Activated T-helper 2 cell treated with anti-CD3 and anti-CD28 coated beads, Interferon-gamma antibody, Interleukin-2, Interleukin-4, amounts not matched to agents 10 μg/mL and 5 μg/mL and 100 μg/mL, durations not matched to agents 14 hours and 24 hours and 36 hours (primary cell): ENCODE measurements around the gene COMMD7. TPM values are rescaled to one million over a fixed set of nuclear protein-coding genes. Genes with fewer than 3 reads are reported as not detected.

Source experiments
- DNase-seq: peaks from one replicate; pipeline ENCODE4 v3.0.0; 2021; ENCODE audit warnings: low spot score
- H3K27ac Mint-ChIP-seq: one replicate; pipeline ENCODE4 v1.8.0; 2021; ENCODE audit warnings: mixed read lengths
- H3K27me3 Mint-ChIP-seq: one replicate; pipeline ENCODE4 v1.8.0; 2021; ENCODE audit warnings: low read depth, mixed read lengths
- H3K36me3 Mint-ChIP-seq: one replicate; pipeline ENCODE4 v1.8.0; 2021; ENCODE audit warnings: low read depth, mixed read lengths
- H3K4me1 Mint-ChIP-seq: one replicate; pipeline ENCODE4 v1.8.0; 2021; ENCODE audit warnings: low read depth, mixed read lengths
- H3K4me3 Mint-ChIP-seq: one replicate; pipeline ENCODE4 v1.8.0; 2021; ENCODE audit warnings: low read depth, mild to moderate bottlenecking, moderate library complexity, mixed read lengths
- H3K9me3 Mint-ChIP-seq: one replicate; pipeline ENCODE4 v1.8.0; 2021; ENCODE audit warnings: mixed read lengths
- intact Hi-C: fragments of 100-400 bp; cut with micrococcal nuclease; formaldehyde crosslinking; loops from one replicate; pipeline ENCODE4 v1.15.1; 2023
- total RNA-seq: library from RNA; stranded (reverse); gene quantifications from 2 replicates; pipeline ENCODE4 v1.2.3, GENCODE V29; 2022

COMMD7 gene
- 55.7 and 56.5 TPM in 2 replicates for total RNA-seq

GRCh38 chr20:32743237-32744112, at the start of gene COMMD7:
Gene COMMD7, minus strand, starts transcription at chr20:32743467. Its CDS starts 76 bp downstream, at chr20:32743391.
- Mint-ChIP-seq H3K36me3 (peaks cover 7% of the 10 kb centered on the region), H3K9me3 (no peaks in the 10 kb centered on the region), H3K27me3 (no peaks in the 10 kb centered on the region), H3K4me3 (peak within 1 kb of the TSS; percentile 97), H3K27ac (peak within 1 kb of the TSS; percentile 99), H3K4me1 (peaks cover 26% of the 10 kb centered on the region)
- DNase-seq = peak; percentile 67
- intact Hi-C loops = loop anchor here (2.0 to 5.0 kb wide), 2 partner anchors 34 to 77 kb away; no protein-coding TSS in a partner anchor

GRCh38 chr20:32792731-32793458, 49.6 kb upstream of the COMMD7 start:
- Mint-ChIP-seq H3K4me1 (peaks cover 15% of the 10 kb centered on the region), H3K9me3 (no peaks in the 10 kb centered on the region), H3K27ac (no peak overlapping the region), H3K36me3 (no peaks in the 10 kb centered on the region), H3K4me3 (no peak overlapping the region), H3K27me3 (no peaks in the 10 kb centered on the region)
- no peak for DNase-seq
- intact Hi-C loops = loop anchor here (5.0 to 10.0 kb wide), 2 partner anchors 302 to 504 kb away; no protein-coding TSS in a partner anchor

- Mint-ChIP-seq H3K27ac (no peak overlapping the region), H3K9me3 (no peaks in the 10 kb centered on the region), H3K4me1 (peaks cover 15% of the 10 kb centered on the region), H3K4me3 (no peak overlapping the region), H3K36me3 (no peaks in the 10 kb centered on the region), H3K27me3 (no peaks in the 10 kb centered on the region)
- intact Hi-C loops = loop anchor here (5.0 to 10.0 kb wide), 2 partner anchors 302 to 505 kb away; no protein-coding TSS in a partner anchor
- no peak for DNase-seq
Observed at GRCh38 chr20:32792316-32792715, 49.0 kb upstream of the COMMD7 start.

GRCh38 chr20:32790751-32791057, 47.4 kb upstream of the COMMD7 start:
- Mint-ChIP-seq H3K27me3 (no peaks in the 10 kb centered on the region), H3K9me3 (no peaks in the 10 kb centered on the region), H3K4me3 (no peak overlapping the region), H3K27ac (no peak overlapping the region), H3K4me1 (peaks cover 15% of the 10 kb centered on the region), H3K36me3 (no peaks in the 10 kb centered on the region)
- intact Hi-C loops = loop anchor here (5.0 to 10.0 kb wide), 2 partner anchors 304 to 507 kb away; no protein-coding TSS in a partner anchor
- DNase-seq = no peak

- intact Hi-C loops = loop anchor here (5.0 to 10.0 kb wide), 2 partner anchors 305 to 507 kb away; no protein-coding TSS in a partner anchor
- Mint-ChIP-seq H3K4me3 (no peak overlapping the region), H3K27me3 (no peaks in the 10 kb centered on the region), H3K27ac (no peak overlapping the region), H3K4me1 (peaks cover 15% of the 10 kb centered on the region), H3K36me3 (no peaks in the 10 kb centered on the region), H3K9me3 (no peaks in the 10 kb centered on the region)
- DNase-seq = peak; percentile 54
Observed at GRCh38 chr20:32789896-32790750, 46.9 kb upstream of the COMMD7 start.

GRCh38 chr20:32787168-32787567, 43.9 kb upstream of the COMMD7 start:
- H3K27ac Mint-ChIP-seq = no peak overlapping the region
- intact Hi-C loops = no loop called here
- DNase-seq = no peak
- peaks cover 4% of the 10 kb centered on the region for H3K4me1 Mint-ChIP-seq
- no peaks in the 10 kb centered on the region for H3K36me3 Mint-ChIP-seq
- H3K4me3 Mint-ChIP-seq = no peak overlapping the region
- no peaks in the 10 kb centered on the region for H3K27me3 Mint-ChIP-seq
- H3K9me3 Mint-ChIP-seq = no peaks in the 10 kb centered on the region

GRCh38 chr20:32786059-32786760, 42.9 kb upstream of the COMMD7 start:
- Mint-ChIP-seq H3K27ac (no peak overlapping the region), H3K4me1 (peaks cover 2% of the 10 kb centered on the region), H3K9me3 (no peaks in the 10 kb centered on the region)

GRCh38 chr20:32784369-32785080, 41.3 kb upstream of the COMMD7 start:
- DNase-seq = no peak
- Mint-ChIP-seq H3K4me1 (no peaks in the 10 kb centered on the region), H3K9me3 (no peaks in the 10 kb centered on the region), H3K27me3 (no peaks in the 10 kb centered on the region), H3K36me3 (no peaks in the 10 kb centered on the region), H3K27ac (no peak overlapping the region), H3K4me3 (no peak overlapping the region)
- intact Hi-C loops = no loop called here

More at GRCh38 chr20:32786059-32786760, 42.9 kb upstream of the COMMD7 start:
- intact Hi-C loops = no loop called here
- no peak for DNase-seq
- Mint-ChIP-seq H3K4me3 (no peak overlapping the region), H3K36me3 (no peaks in the 10 kb centered on the region), H3K27me3 (no peaks in the 10 kb centered on the region)

- Mint-ChIP-seq H3K4me3 (no peak overlapping the region), H3K36me3 (no peaks in the 10 kb centered on the region), H3K27me3 (no peaks in the 10 kb centered on the region), H3K4me1 (peaks cover 14% of the 10 kb centered on the region), H3K27ac (no peak overlapping the region), H3K9me3 (no peaks in the 10 kb centered on the region)
- DNase-seq = no peak
- intact Hi-C loops = no loop called here
Observed at GRCh38 chr20:32780749-32781655, 37.7 kb upstream of the COMMD7 start.

GRCh38 chr20:32780278-32780677, 37.0 kb upstream of the COMMD7 start:
- intact Hi-C loops = no loop called here
- no peak overlapping the region for H3K4me3 Mint-ChIP-seq
- peaks cover 19% of the 10 kb centered on the region for H3K4me1 Mint-ChIP-seq
- H3K36me3 Mint-ChIP-seq = no peaks in the 10 kb centered on the region
- H3K9me3 Mint-ChIP-seq = no peaks in the 10 kb centered on the region
- H3K27me3 Mint-ChIP-seq = no peaks in the 10 kb centered on the region
- DNase-seq = no peak
- no peak overlapping the region for H3K27ac Mint-ChIP-seq
